ENCODE data around the gene SASH3.

DNA sequence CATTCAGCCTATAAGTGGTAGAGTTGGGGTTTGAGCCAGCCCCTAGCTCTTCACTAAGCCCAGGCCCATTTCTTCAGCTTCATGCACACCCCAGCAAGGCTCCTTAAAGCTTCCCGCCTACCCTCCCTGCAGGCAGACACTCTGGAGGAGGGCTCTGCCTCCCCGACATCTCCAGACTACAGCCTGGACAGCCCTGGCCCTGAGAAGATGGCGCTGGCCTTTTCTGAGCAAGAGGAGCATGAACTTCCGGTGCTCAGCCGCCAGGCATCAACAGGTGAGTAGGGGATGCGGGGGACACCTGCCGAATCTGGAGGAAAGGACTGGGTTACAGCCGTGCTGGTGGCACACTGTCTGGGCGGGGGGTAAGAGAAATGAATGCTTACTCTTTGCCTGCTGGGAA lies 11.1 kb downstream of the SASH3 start:
- TF ChIP-seq, protein P1, sequence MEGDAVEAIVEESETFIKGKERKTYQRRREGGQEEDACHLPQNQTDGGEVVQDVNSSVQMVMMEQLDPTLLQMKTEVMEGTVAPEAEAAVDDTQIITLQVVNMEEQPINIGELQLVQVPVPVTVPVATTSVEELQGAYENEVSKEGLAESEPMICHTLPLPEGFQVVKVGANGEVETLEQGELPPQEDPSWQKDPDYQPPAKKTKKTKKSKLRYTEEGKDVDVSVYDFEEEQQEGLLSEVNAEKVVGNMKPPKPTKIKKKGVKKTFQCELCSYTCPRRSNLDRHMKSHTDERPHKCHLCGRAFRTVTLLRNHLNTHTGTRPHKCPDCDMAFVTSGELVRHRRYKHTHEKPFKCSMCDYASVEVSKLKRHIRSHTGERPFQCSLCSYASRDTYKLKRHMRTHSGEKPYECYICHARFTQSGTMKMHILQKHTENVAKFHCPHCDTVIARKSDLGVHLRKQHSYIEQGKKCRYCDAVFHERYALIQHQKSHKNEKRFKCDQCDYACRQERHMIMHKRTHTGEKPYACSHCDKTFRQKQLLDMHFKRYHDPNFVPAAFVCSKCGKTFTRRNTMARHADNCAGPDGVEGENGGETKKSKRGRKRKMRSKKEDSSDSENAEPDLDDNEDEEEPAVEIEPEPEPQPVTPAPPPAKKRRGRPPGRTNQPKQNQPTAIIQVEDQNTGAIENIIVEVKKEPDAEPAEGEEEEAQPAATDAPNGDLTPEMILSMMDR (IDR thresholded peaks at IDR 0.05) = no peak
- TF ChIP-seq POLR2AphosphoS5 (IDR thresholded peaks at IDR 0.05) = no peak
- TF ChIP-seq POLR2A (IDR thresholded peaks at IDR 0.05) = no peak

Data from stomach (tissue), 4 donors.